Stimulated activated naive B cell treated with anti-CD40 and anti-IgM and Interleukin-4, amounts not matched to agents 10 μg/mL and 1 μg/mL and 100 μg/mL, for 72 hours (primary cell): ENCODE measurements around the gene OBSL1.
A peak's percentile ranks its signal among the peaks of the same experiment; 100 is the strongest.

Experiments
- ATAC-seq, 2 donors: fragments of 150-1000 bp; cut with Tn5 transposase; replicated peaks; 2 replicates each; pipeline ENCODE4 v1.10.0; 2021; ENCODE audit warnings: moderate library complexity in 1 of 2
- DNase-seq: peaks from one replicate; pipeline ENCODE4 v3.0.0; 2021
- H3K27ac Mint-ChIP-seq: one replicate; pipeline ENCODE4 v1.8.0; 2022; ENCODE audit warnings: mild to moderate bottlenecking, mixed read lengths
- H3K27me3 Mint-ChIP-seq, 2 donors: one replicate each; pipeline ENCODE4 v1.8.0; 2022; ENCODE audit warnings: mixed read lengths in 2 of 2
- H3K36me3 Mint-ChIP-seq, 2 donors: one replicate each; pipeline ENCODE4 v1.8.0; 2022; ENCODE audit warnings: mixed read lengths in 2 of 2, mild to moderate bottlenecking in 1 of 2
- H3K4me1 Mint-ChIP-seq, 2 donors: one replicate each; pipeline ENCODE4 v1.8.0; 2022; ENCODE audit warnings: mixed read lengths in 2 of 2, mild to moderate bottlenecking in 1 of 2
- H3K4me3 Mint-ChIP-seq, 2 donors: one replicate each; pipeline ENCODE4 v1.8.0; 2022; ENCODE audit warnings: mild to moderate bottlenecking in 2 of 2, mixed read lengths in 2 of 2, moderate library complexity in 1 of 2
- H3K9me3 Mint-ChIP-seq, 2 donors: one replicate each; pipeline ENCODE4 v1.8.0; 2022; ENCODE audit warnings: mixed read lengths in 2 of 2, mild to moderate bottlenecking in 1 of 2

OBSL1 gene

DNA sequence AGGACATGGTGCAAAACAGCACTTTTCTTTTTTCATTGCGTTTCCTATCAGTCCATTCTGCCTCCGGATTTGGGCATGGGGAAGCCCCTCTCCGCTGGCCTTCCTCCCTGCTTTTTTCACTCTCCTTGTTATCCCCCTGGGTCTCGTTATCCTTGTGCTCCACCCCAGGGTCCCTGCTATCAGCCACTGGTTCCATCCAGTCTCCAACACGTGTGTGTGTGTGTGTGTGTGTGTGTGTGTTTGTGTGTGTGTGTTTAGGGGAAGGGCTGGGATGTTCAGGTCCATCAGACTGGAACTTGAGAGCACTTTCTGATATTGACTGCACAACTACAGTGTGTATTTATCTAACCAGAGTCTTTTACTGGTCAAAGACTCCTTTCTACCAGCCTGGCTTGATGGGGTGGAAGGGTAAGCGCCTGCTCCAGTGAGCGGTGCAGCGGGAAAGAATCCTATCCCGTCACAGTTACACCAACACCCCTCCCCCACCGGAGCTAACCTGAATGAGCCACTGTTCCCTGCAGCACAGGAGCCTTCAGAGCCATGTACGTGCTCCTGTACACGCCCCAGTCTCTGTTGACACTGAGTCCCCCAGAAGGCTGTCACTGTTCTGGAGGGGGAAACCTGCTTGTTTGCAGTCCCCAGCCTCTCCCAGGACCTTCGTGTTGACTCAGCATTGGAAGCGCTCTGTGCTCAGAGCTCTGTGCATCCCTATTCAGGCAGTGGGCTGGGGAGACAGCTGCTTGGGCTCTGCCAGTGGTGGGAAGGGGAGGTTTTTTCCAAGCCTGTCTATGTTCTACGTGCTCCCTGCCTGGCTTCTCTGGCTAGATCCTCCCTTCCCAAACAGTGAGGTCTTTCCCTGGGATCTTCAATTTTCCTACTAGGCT lies 5.4 kb upstream of the OBSL1 start:
- Mint-ChIP-seq H3K27ac (no peak overlapping the region), H3K27me3 (peaks cover 54 to 61% of the 10 kb centered on the region in 2 donors), H3K4me1 (peaks cover 0 to 4% of the 10 kb centered on the region in 2 donors), H3K4me3 (no peak overlapping the region), H3K36me3 (no peaks in the 10 kb centered on the region), H3K9me3 (no peaks in the 10 kb centered on the region)
- ATAC-seq (no peak), DNase-seq (no peak)

DNA sequence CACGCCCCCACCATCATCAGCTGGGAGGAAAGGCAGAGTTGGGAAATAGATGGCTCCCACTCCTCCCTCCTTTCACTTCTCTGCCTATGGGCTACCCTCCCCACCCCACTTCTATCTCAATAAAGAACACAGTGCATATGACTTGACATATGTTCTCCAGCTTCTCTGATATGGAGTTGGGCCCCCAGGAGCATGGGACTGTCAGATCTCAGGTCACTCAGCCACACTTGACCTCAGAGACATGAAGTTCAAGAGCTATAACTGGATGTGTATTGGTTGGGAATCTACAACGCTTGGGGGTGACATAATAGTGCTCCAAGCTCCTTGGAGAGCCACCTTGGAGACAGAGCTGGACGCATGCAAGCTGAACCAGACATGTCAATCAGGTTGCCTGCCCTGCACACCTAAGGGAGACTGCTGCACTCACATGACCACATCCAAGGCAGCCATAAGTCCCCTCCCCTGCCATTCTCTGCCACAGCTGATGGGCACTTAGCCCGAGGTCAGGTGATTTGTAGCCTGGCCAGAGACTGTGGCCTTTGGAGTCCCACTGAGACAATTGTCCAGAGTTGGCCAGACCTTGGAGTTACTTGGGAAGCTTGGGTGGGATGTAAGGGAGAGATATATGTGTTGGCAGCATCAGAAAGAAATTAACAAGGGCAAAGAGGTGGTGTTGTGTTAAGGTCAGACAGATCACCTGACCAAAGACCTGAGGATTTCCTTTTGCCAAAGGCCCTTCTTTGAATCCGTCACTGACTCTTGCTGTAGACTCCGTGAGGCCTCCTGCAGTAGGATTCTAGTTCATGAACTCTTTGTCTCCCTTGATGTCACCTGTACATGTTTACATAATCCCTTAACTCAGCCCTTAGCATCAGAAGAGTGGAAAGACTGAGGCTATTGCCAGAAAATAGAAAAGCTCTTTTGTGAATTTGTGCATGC lies 4.5 kb upstream of the OBSL1 start:
- H3K4me3 Mint-ChIP-seq, result no peak overlapping the region
- no peak for ATAC-seq
- peaks cover 0 to 7% of the 10 kb centered on the region in 2 donors for H3K4me1 Mint-ChIP-seq
- no peaks in the 10 kb centered on the region for H3K9me3 Mint-ChIP-seq
- no peaks in the 10 kb centered on the region for H3K36me3 Mint-ChIP-seq
- DNase-seq, result no peak
- H3K27me3 Mint-ChIP-seq, result peaks cover 56 to 64% of the 10 kb centered on the region in 2 donors
- no peak overlapping the region for H3K27ac Mint-ChIP-seq

DNA sequence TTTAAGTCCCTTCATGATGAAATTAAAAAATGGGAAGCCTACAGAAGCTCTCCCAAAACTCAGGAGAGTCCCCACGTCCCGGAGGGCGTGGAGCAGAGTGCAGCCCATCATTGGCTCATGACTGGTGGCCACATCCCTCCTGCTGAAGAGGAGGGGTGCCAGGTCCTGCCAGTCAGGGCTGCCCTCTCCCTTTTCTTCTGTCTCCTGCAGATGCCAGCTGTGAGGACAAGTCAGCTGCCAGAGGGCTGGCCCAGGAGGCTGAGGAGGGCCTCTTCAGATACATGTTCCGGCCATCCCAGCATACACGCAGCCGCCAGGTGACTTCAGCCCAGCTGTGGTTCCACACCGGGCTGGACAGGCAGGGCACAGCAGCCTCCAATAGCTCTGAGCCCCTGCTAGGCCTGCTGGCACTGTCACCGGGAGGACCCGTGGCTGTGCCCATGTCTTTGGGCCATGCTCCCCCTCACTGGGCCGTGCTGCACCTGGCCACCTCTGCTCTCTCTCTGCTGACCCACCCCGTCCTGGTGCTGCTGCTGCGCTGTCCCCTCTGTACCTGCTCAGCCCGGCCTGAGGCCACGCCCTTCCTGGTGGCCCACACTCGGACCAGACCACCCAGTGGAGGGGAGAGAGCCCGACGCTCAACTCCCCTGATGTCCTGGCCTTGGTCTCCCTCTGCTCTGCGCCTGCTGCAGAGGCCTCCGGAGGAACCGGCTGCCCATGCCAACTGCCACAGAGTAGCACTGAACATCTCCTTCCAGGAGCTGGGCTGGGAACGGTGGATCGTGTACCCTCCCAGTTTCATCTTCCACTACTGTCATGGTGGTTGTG lies 3.4 kb upstream of the OBSL1 start:
- H3K36me3 Mint-ChIP-seq, result no peaks in the 10 kb centered on the region
- ATAC-seq (no peak), DNase-seq (no peak)
- peaks cover 62 to 73% of the 10 kb centered on the region in 2 donors for H3K27me3 Mint-ChIP-seq
- H3K4me1 Mint-ChIP-seq, result peaks cover 0 to 7% of the 10 kb centered on the region in 2 donors
- H3K27ac Mint-ChIP-seq, result no peak overlapping the region
- H3K9me3 Mint-ChIP-seq, result no peaks in the 10 kb centered on the region
- H3K4me3 Mint-ChIP-seq, result no peak overlapping the region

DNA sequence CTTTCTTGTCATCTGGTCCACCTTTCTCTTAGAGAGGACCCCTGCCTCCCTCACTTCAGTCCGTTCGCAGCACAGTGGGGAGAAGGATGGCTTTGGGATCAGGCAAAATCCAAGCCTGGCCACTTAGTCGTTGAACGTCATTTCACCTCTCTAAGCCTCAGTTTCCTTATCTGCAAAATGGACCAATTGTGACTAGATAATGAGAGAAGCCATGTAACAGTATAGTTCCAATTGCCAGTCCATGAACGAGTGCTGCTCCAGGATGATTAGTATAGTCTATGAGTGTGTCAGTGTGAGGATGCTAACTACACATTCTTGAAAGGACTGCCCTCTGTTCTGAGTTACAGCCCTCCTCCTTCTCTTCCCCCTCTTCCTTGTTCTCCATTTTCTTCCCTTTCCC lies 1.8 kb upstream of the OBSL1 start:
- Mint-ChIP-seq H3K9me3 (no peaks in the 10 kb centered on the region), H3K36me3 (no peaks in the 10 kb centered on the region), H3K27me3 (peaks cover 63 to 78% of the 10 kb centered on the region in 2 donors), H3K27ac (no peak overlapping the region), H3K4me3 (no peak overlapping the region), H3K4me1 (peaks cover 0 to 7% of the 10 kb centered on the region in 2 donors)
- ATAC-seq, result no peak
- no peak for DNase-seq

DNA sequence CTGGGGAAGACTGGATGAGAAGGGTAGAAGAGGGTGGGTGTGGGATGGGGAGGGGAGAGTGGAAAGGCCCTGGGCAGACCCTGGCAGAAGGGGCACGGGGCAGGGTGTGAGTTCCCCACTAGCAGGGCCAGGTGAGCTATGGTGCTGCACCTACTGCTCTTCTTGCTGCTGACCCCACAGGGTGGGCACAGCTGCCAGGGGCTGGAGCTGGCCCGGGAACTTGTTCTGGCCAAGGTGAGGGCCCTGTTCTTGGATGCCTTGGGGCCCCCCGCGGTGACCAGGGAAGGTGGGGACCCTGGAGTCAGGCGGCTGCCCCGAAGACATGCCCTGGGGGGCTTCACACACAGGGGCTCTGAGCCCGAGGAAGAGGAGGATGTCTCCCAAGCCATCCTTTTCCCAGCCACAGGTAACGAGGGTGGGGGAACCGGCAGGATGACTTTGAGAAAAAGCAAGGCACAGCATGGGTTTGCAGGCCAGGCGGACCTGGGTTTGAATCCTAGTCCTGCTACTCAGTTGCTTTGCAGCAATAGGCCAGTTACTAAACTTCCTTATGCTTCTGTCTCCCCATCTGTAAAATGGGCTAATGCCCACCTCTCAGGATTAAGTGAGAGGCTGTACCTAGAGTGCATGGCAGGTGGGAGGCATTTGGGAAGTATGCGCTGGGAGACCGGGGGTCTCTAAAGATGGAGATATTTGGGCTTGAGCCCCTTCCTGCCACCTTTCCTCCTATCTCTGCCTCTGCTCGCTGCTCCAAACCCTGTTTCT lies 1.1 kb upstream of the OBSL1 start, which contains the start of gene INHA:
INHA (plus strand) TSS at position 74 of the 765 bp plus-strand sequence; CDS start at position 139, 65 bp downstream.
- ATAC-seq (no peak), DNase-seq (no peak)
- Mint-ChIP-seq H3K36me3 (no peaks in the 10 kb centered on the region), H3K27me3 (peaks cover 65 to 81% of the 10 kb centered on the region in 2 donors), H3K4me1 (peaks cover 0 to 7% of the 10 kb centered on the region in 2 donors), H3K9me3 (no peaks in the 10 kb centered on the region), H3K27ac (no peak within 1 kb of the TSS), H3K4me3 (peak within 1 kb of the TSS in 1 of 2 donors; percentile 37)

DNA sequence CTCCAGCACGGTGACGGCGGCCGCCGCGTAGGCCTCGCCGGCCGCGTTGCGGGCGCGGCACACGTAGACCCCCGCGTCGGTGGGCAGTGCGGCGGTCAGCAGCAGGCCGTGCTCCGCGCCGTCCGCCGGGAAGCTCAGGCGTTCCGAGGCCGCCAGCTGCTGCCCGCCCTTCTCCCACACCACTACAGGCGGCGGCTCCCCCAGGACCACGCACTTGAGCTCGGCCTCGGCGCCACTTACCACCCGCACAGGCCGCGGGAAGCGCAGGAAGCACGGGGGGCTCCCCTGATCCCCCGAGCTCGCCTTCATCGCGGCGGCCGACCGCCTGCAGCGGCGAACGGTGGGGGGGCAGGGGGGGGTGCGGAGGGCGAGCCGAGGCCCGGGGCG lies 422 bp downstream of the OBSL1 start:
- no peak for DNase-seq
- Mint-ChIP-seq H3K4me3 (peak overlapping the region; percentile 48 to 55), H3K27me3 (peaks cover 60 to 78% of the 10 kb centered on the region in 2 donors)

DNA sequence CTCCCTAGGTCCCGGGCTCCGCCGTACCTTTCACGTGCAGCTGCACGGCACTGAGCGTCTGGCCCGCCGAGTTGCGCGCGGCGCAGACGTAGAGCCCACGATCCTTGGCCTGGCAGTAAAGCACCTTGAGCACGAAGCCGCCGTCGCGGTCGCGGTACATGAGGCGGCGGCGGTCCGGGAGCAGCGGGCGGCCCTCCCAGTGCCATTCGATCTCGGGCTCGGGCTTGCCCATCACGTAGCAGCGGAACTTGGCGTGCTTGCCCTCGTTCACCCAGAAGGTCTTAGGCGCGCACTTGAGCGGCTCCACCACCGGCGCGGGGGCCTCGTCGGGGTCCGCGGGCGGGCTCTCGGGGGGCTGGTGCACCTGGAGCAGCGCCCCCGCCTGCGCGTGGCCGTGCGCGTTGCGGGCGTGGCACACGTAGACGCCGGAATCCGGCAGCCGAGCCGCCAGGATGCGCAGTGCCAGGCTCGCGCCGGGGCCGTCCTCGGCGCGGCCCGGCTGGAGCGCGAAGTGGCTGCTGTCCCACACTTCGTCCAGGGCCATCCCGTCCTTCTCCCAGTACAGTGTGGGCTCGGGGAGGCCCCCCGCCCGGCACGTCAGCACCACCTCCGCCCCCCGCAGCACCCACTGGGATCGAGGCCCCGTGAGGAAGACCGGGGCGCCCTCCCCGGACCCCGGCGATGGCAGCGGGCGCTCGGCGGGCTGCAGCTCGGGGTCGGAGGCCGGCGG lies 980 bp downstream of the OBSL1 start:
- DNase-seq, result no peak

More for the DNA sequence above, 422 bp downstream of the OBSL1 start:
- H3K9me3 Mint-ChIP-seq, result no peaks in the 10 kb centered on the region
- H3K4me1 Mint-ChIP-seq, result peaks cover 0 to 7% of the 10 kb centered on the region in 2 donors
- H3K36me3 Mint-ChIP-seq, result no peaks in the 10 kb centered on the region
- ATAC-seq, result peak; percentile 11 to 15
- H3K27ac Mint-ChIP-seq, result no peak overlapping the region

DNA sequence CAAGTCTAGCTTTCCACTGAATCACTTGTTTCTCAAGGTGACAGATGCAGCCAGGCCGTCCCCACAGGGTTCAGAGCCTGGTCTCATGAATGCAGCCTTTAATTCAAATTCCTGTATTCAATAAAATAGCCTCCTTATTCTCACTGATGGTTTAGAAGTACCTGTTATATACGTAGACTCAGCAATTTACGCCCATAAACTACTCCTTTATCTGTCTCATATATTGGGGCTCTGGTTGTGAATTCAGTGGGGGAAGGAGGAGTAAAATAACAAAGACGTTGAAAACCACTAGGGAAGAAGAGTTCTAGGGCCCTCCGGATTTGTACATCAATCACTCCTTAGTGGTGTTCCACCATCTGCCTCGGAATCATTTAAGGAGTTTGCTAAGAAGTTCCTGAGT lies 1.7 kb downstream of the OBSL1 start:
- DNase-seq (no peak), ATAC-seq (no peak)
- H3K27ac Mint-ChIP-seq, result no peak overlapping the region
- peaks cover 51 to 70% of the 10 kb centered on the region in 2 donors for H3K27me3 Mint-ChIP-seq
- H3K4me1 Mint-ChIP-seq, result peaks cover 0 to 7% of the 10 kb centered on the region in 2 donors
- H3K9me3 Mint-ChIP-seq, result no peaks in the 10 kb centered on the region
- no peak overlapping the region for H3K4me3 Mint-ChIP-seq
- H3K36me3 Mint-ChIP-seq, result no peaks in the 10 kb centered on the region

More for the DNA sequence above, 980 bp downstream of the OBSL1 start:
- peak; percentile 18 to 28 for ATAC-seq
- Mint-ChIP-seq H3K9me3 (no peaks in the 10 kb centered on the region), H3K27ac (no peak overlapping the region), H3K27me3 (peaks cover 57 to 76% of the 10 kb centered on the region in 2 donors), H3K36me3 (no peaks in the 10 kb centered on the region), H3K4me1 (peaks cover 0 to 7% of the 10 kb centered on the region in 2 donors), H3K4me3 (peak overlapping the region; percentile 29 to 55)

DNA sequence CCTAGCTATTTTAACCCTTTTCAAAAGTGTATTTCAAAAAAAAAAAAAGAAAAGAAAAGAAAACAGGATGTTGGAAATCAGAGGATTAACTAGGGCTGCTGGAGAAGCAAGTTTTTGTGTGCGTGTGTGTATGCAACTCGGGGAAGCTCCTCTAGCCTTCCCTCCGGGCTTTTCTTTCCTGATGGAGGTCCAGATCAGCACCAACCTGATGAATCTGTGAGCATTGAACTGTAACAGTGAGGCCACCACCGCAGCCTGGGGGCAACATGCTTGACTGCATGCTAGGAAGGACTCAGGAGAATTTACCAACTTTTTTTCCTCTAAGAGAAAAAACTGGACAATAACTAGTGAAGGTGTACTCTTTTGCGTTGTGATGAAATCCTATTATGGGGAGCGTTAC lies 2.3 kb downstream of the OBSL1 start:
- no peak overlapping the region for H3K4me3 Mint-ChIP-seq
- peaks cover 0 to 2% of the 10 kb centered on the region in 2 donors for H3K9me3 Mint-ChIP-seq
- no peaks in the 10 kb centered on the region for H3K36me3 Mint-ChIP-seq
- H3K27ac Mint-ChIP-seq, result no peak overlapping the region
- H3K4me1 Mint-ChIP-seq, result peaks cover 0 to 7% of the 10 kb centered on the region in 2 donors
- peaks cover 55 to 71% of the 10 kb centered on the region in 2 donors for H3K27me3 Mint-ChIP-seq
- ATAC-seq, result no peak
- no peak for DNase-seq

DNA sequence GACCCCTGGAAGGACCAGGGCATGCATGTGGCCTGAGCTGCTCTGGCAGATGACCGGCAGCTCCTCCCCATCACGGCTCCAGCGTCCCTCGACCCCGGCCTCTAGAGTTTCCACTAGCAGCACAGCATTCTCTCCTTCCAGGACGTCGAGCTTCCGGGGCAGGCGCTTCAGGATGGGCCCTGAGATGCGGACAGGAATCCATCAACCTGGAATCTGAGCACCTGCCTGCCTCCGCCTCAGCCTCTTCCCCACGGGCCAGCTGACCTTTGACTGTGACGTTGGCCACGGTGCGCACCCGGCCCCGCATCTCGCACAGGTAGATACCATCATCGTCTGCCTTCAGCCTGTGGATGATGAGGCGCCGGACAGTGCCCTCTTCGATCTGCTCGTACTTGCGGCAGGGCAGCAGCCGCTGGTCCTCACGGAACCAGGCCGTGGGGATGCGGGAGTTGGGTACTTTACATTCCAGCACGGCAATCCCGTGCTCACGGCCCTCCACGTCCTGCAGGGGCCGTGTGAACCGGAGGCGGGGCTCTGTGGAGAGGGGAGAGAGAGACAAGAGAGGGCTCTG lies 3.5 kb downstream of the OBSL1 start:
- Mint-ChIP-seq H3K4me3 (no peak overlapping the region), H3K27me3 (peaks cover 56 to 61% of the 10 kb centered on the region in 2 donors), H3K27ac (no peak overlapping the region), H3K36me3 (no peaks in the 10 kb centered on the region), H3K4me1 (peaks cover 0 to 7% of the 10 kb centered on the region in 2 donors), H3K9me3 (peaks cover 0 to 2% of the 10 kb centered on the region in 2 donors)
- ATAC-seq (no peak), DNase-seq (no peak)

DNA sequence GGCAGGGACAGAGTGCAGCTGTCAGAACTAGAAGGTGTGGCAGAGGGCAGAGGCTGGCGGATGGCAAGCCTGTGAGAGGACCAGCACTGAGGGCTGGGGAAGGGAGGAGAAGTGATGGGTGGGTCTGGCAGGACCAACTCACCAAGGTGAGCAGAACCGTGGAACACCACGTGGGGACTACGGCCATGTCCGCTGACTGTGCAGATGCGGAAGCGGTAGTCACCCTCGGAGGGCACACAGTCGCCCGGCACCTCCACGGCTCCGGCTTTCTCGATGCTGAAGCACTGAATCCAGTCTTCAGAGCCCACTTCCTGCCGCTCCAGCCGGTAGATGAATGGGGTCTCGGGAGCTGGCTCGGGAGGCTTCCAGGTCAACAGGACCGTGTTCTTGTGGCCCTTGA lies 4.2 kb downstream of the OBSL1 start:
- peaks cover 59 to 61% of the 10 kb centered on the region in 2 donors for H3K27me3 Mint-ChIP-seq
- ATAC-seq (no peak), DNase-seq (no peak)
- no peak overlapping the region for H3K27ac Mint-ChIP-seq
- H3K36me3 Mint-ChIP-seq, result no peaks in the 10 kb centered on the region
- H3K4me1 Mint-ChIP-seq, result peaks cover 0 to 6% of the 10 kb centered on the region in 2 donors
- H3K4me3 Mint-ChIP-seq, result no peak overlapping the region
- peaks cover 0 to 2% of the 10 kb centered on the region in 2 donors for H3K9me3 Mint-ChIP-seq

DNA sequence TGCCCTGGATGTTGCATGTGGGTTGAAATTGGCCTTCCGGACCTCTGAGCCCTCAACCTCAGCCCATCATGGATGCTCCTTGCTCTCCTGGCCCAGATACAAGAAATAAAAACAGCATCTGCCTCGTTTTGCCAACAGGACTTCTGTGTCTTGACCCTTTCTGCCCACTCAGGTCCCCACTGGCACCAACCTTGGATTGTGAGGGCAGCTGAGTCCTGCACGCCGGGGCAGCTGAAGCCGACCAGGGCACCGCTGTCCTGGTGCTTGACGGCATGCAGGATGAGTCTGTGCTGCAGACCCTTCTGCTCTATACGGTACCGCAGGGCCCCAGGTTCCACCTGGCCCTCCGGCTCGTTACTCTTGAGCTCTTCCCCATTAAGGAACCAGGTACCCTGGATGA lies 4.7 kb downstream of the OBSL1 start:
- no peak for ATAC-seq
- no peak for DNase-seq
- Mint-ChIP-seq H3K36me3 (no peaks in the 10 kb centered on the region), H3K4me1 (peaks cover 0 to 2% of the 10 kb centered on the region in 2 donors), H3K4me3 (no peak overlapping the region), H3K27me3 (peaks cover 56 to 59% of the 10 kb centered on the region in 2 donors), H3K27ac (no peak overlapping the region), H3K9me3 (peaks cover 0 to 2% of the 10 kb centered on the region in 2 donors)
